GM21528 (cell line): ENCODE measurements around the gene MLLT11.

Experiments
- ATAC-seq: cut with Tn5 transposase; IDR thresholded peaks from one replicate; pipeline ENCODE4 v1.9.1; 2021; ENCODE audit warnings: mild to moderate bottlenecking, moderate library complexity; ENCODE audit not compliant: unreplicated experiment, low FRiP score

The MLLT11 gene, protein sequence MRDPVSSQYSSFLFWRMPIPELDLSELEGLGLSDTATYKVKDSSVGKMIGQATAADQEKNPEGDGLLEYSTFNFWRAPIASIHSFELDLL

DNA sequence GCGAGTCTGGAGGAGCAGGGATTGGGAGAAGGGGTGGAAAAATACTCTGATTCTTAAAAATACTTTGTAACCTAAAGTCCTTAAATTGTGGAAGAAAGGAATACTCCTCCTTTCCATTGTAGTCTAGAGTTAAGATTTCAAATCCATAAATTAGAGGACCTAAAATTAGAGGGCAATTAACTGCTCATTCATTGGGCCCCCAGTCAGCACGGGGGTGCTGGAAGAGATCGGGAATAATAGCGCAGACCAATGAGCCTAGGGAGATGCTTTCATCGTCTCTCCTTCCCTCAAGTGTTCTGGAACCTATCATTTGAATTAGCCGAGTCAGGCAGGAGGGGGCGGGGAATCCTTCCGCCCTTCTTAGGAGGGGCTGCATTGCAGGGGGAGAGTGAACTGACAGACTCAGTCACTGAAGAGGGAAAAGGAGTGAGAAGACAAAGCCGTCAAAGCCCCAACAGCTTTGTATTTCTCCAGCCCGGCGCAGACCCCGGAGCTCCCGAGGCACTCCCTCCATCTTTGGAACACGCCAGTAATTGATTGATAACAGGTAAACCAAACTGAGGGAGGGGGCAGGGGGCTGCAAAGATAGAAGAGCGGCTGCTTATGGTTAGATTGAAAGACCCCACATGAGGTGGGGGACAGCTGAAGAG lies at the start of gene MLLT11:
MLLT11 (plus strand) TSS at position 391 of the 650 bp plus-strand sequence. CDS start 6,828 bp downstream, outside the sequence.
- no peak for ATAC-seq

GRCh38 chr1:151011154-151011850 lies 48.9 kb upstream of the MLLT11 start:
- no peak for ATAC-seq

DNA sequence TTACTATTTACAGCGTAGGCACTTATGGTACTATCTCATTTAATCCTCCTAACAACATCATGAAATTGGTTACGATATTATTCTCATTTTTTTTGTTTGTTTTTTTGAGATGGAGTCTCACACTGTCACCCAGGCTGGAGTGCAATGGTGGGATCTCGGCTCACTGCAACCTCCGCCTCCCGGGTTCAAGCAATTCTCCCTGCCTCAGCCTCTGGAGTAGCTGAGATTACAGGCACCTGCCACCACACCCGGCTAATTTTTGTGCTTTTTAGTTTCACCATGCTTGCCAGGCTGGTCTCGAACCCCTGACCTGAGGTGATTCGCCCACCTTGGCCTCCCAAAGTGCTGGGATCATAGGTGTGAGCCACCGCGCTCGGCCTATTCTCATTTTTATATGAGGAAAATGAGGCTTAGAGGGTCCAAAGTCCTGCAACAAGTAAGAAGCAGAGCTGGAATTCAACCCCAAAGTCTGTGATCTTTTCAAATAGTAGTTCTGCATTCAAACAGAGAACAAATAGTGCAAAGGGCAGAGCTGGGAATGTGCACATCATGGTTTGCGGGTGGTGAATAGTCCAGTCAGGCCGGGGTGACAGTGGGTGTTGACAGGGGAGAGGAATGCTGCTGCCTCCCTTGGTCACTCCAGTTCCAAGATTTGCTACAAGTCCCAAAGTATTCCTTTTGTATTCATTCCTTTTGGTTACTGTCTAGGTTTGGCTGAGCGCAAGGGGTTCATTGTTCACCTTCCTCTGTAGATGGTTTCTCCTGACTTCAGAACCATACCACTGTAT lies 47.3 kb upstream of the MLLT11 start:
- no peak for ATAC-seq

DNA sequence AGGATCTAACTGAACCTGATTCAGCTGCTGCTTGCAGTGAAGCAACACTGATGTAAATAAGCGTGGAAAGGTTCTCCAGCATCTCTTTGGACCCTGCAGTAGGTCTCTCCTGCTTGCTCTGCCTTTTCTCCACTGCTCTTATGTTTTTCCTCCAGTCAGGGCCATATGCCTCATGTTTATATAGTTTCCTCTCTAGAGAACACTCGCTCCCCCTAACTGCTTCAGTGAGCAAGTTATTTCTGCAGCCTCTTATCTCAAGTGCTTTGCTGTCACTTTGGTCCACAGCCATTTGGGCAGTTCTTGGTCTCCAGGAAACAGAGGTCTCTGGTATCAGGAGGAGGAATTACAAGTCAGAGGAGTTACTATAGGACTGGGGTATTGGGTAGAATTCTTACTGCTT lies 46.7 kb upstream of the MLLT11 start:
- no peak for ATAC-seq

- ATAC-seq, result no peak
Measured at GRCh38 chr1:151024540-151025146, 35.6 kb upstream of the MLLT11 start.

GRCh38 chr1:151026460-151026859 lies 33.7 kb upstream of the MLLT11 start:
- ATAC-seq, result no peak

DNA sequence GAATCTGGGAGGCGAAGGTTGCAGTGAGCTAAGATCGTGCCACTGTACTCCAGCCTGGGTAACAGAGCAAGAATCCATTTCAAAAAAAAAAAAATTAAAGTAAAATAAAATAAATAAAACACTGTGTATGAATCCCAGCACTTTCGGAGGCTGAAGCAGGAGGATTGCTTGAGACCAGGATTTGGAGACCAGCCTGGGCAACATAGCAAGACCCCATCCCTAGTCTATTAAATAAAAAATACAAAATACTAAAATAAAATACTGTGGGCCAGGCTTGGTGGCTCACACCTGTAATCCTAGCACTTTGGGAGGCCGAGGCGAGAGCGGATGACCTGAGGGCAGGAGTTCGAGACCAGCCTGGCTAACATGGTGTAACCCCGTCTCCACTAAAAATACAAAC lies 28.0 kb upstream of the MLLT11 start:
- no peak for ATAC-seq

DNA sequence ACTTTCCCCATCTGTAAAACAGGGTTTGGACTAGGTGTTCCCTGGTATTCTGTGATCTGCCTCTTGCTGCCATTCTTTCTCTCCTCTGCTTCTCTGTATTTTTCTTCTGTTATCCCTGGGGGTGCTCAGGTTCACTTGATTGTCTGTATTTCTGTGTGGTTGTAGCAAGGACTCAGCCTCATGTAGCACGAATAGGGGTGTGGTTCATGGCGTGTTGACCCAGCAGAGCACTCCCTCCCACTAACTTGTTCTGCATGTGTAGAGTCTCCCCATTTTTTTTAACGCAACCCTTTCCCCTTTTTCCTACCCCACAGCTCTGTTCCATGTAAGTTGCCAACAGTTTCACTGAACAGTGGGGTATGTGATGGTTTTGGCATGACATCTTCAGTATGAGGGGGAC lies 25.0 kb upstream of the MLLT11 start:
- ATAC-seq, result no peak

DNA sequence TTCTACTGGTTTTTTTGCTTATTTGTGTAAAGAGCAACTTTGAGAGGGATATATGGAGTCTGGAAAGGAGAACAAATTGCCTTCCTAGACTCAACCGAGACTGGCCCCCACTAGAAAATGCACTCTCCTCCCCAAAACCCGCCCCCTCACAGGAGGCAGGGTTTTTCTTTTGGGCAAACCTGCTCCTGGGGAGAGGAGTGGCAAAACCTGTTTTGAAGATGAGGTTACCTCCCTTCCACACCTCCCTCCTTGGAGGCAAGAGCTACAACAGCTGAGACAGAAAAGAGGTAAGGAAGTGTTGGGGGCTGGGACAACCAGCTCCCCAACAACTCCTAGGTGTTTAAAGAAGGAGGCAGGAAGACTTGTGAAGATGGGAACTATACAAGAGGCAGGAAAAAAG lies 23.8 kb upstream of the MLLT11 start, which contains the start of gene BNIPL:
BNIPL (plus strand) TSS at position 231 of the 400 bp plus-strand sequence; CDS start at position 371, 140 bp downstream.
- ATAC-seq, result no peak

- ATAC-seq, result no peak
Measured at GRCh38 chr1:151037032-151037431, 23.2 kb upstream of the MLLT11 start.

- ATAC-seq, result no peak
Measured at GRCh38 chr1:151039521-151039920, 20.7 kb upstream of the MLLT11 start.

DNA sequence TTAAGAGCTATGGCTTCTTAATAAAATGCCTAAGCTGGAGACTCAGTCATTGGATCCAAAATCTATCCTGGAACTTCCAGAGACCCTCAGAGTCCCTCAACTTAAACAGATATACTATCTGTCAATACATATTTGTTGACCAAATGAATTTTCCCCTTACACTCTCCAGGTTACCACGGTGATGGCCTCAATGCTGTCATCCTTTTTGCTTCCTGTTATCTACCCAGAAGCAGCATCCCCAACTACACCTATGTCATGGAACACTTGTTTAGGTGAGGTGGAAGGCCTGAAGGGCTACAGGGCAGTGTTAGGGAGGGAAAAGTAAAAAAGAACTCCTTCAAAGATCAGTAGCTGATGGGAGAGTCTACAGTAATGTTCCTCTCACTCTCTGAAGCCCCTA lies 17.0 kb upstream of the MLLT11 start:
- ATAC-seq, result no peak

DNA sequence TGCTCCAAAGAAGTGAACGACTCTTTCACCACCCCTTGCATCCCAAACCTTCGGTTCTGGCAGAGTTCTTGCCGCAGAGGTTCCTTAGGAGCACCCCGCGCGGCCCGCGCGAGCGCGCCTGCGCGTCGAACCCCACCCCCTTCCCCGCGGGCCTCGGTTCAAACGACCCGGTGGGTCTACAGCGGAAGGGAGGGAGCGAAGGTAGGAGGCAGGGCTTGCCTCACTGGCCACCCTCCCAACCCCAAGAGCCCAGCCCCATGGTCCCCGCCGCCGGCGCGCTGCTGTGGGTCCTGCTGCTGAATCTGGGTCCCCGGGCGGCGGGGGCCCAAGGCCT lies 12.6 kb upstream of the MLLT11 start, which contains the start of gene C1orf56:
C1orf56 (plus strand) TSS at position 161 of the 334 bp plus-strand sequence; CDS start at position 258, 97 bp downstream.
- no peak for ATAC-seq

DNA sequence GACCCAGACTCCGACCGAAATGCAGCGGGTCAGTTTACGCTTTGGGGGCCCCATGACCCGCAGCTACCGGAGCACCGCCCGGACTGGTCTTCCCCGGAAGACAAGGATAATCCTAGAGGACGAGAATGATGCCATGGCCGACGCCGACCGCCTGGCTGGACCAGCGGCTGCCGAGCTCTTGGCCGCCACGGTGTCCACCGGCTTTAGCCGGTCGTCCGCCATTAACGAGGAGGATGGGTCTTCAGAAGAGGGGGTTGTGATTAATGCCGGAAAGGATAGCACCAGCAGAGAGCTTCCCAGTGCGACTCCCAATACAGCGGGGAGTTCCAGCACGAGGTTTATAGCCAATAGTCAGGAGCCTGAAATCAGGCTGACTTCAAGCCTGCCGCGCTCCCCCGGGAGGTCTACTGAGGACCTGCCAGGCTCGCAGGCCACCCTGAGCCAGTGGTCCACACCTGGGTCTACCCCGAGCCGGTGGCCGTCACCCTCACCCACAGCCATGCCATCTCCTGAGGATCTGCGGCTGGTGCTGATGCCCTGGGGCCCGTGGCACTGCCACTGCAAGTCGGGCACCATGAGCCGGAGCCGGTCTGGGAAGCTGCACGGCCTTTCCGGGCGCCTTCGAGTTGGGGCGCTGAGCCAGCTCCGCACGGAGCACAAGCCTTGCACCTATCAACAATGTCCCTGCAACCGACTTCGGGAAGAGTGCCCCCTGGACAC lies 12.1 kb upstream of the MLLT11 start:
- ATAC-seq, result no peak

- ATAC-seq, result no peak
Measured at GRCh38 chr1:151048645-151049032, 11.6 kb upstream of the MLLT11 start.

- ATAC-seq, result no peak
Measured at GRCh38 chr1:151049458-151049857, 10.7 kb upstream of the MLLT11 start.

DNA sequence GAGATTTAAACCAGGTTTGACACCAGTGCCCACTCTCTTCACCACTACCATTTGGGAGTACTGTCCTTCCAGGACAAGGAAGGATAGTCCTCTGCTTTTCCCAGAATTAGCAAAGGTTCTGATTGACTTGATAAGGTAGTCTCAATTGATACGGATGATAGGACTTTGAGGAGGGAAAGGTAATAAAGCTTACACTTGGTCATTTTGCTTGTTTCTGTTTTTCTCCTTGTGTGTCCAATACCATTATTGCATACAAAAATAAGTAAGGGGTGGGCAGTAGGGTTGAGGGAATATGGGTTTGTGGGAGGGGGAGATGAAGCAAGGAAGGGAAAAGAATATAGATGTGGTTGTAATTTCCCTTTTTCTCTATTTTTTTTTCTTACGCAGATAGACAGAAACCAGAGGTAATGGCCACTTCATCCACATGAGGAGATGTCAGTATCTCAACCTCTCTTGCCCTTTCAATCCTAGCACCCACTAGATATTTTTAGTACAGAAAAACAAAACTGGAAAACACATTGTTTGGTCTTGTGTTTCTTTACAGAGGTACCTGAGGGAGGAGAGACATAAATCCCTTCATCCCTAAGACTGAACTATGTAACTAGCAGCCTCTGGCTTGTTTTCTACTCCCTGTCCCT lies 10.0 kb upstream of the MLLT11 start:
- no peak for ATAC-seq

GRCh38 chr1:151051356-151052009 lies 8.7 kb upstream of the MLLT11 start:
- ATAC-seq, result no peak

GRCh38 chr1:151054971-151055547 lies 5.1 kb upstream of the MLLT11 start:
- ATAC-seq, result no peak
